Parathyroid adenoma (tissue), 2 donors: ENCODE results near the gene LIN37.

Experiments used
- H2AFZ ChIP-seq: fragments of 300-600 bp; sonication (generic); one replicate; pipeline ENCODE4 v1.7.0; 2017; ENCODE audit warnings: antibody characterized with exemption, mild to moderate bottlenecking
- H3K27ac ChIP-seq: fragments of 300-600 bp; sonication (generic); one replicate; pipeline ENCODE4 v1.7.0; 2017
- H3K27me3 ChIP-seq: fragments of 300-600 bp; sonication (generic); one replicate; pipeline ENCODE4 v1.7.0; 2017; ENCODE audit warnings: low read length; ENCODE audit not compliant: control insufficient read depth, insufficient read depth
- H3K36me3 ChIP-seq: fragments of 300-600 bp; sonication (generic); one replicate; pipeline ENCODE4 v1.7.0; 2017; ENCODE audit warnings: low read length; ENCODE audit not compliant: control insufficient read depth, insufficient read depth
- H3K4me1 ChIP-seq: fragments of 300-600 bp; sonication (generic); one replicate; pipeline ENCODE4 v1.7.0; 2017; ENCODE audit warnings: control low read depth
- H3K4me2 ChIP-seq: fragments of 300-600 bp; sonication (generic); one replicate; pipeline ENCODE4 v1.7.0; 2017; ENCODE audit warnings: low read length
- H3K4me3 ChIP-seq: fragments of 300-600 bp; sonication (generic); one replicate; pipeline ENCODE4 v1.7.0; 2017; ENCODE audit warnings: low read depth, low read length
- H3K79me2 ChIP-seq: fragments of 300-600 bp; sonication (generic); one replicate; pipeline ENCODE4 v1.7.0; 2017; ENCODE audit warnings: control low read depth
- H3K9ac ChIP-seq: fragments of 300-600 bp; sonication (generic); one replicate; pipeline ENCODE4 v1.7.0; 2017; ENCODE audit warnings: mild to moderate bottlenecking
- H3K9me3 ChIP-seq: fragments of 300-600 bp; sonication (generic); one replicate; pipeline ENCODE4 v1.7.0; 2017; ENCODE audit warnings: low read length; ENCODE audit not compliant: control insufficient read depth
- TF ChIP-seq, protein P1 (sequence below): fragments of 300-600 bp; sonication (generic); IDR thresholded peaks from one replicate; pipeline ENCODE4 v1.7.0; 2017; ENCODE audit warnings: antibody characterized with exemption, mild to moderate bottlenecking
- donor health status: primary hyperparathyroidism.

The LIN37 gene

DNA sequence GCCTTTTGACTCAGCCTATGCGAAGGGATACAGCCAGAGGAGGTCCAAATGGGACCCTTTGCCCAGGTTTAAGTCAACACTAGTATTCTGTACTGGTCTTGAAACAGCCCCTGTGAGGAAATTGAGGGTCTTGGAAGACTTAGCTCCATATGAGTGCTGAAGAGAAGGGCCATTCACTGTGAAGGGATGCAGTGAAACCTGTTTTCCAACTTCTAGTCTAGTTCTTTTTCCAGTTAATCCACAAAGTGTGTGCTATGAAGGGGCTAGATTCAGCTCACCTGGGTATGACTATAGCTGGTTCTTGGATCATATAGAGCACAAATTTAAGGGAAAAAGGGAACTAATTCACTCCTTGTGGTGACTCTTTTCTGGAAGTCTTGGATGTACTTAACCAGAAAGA lies 40.0 kb upstream of the LIN37 start:
- no peaks in the 10 kb centered on the region for H3K36me3 ChIP-seq

DNA sequence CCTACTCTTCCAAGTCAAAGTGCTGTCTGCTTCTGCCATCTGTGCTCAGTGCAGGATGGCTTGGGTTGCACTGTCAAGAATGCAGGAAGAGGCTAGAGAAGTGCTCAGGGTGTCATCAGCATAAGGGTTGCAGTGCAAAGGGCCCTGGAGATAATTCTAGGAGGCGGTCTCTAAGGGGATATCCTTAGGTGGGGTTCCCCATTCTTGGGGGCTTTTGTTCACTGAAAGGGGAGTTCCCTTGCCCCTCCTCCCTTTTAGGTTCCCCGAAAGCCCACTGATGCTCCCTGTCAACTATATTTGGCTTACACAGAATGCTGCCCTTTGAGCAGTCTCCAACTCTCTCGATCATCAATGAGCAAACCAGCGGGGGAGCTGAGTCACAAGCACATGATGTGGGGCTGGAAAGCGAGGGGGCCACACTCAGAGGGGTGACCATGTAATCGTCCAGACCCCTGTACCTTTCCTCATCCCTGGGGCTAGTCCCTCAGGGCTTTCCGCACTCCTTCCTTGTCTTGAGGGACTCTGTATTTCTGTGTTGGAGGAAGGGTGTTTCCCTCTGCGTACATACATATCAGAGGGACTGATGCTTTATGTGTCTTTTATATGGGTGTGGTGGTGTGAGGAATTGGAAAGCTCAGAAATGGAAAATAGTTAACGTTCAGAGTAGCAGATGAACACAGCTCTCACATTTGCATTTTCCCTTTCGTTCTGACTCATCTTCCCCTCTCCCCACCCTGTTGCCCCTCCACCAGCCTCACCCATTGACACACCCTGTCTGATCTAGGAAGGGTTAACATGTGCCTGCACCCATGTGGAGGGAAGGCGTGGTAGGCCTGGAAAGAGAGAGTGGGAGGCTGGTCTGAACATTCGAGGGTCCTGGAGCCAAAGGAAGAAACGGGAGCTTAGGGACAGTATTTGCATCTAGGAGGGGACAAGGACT lies 37.3 kb upstream of the LIN37 start:
- Histone ChIP-seq H3K4me3 (no peak overlapping the region), H3K4me1 (peaks cover 6% of the 10 kb centered on the region), H3K9me3 (no peaks in the 10 kb centered on the region), H3K27ac (no peak overlapping the region), H3K9ac (no peak overlapping the region), H3K36me3 (no peaks in the 10 kb centered on the region), H3K4me2 (no peak overlapping the region), H2AFZ (no peak overlapping the region), H3K79me2 (no peaks in the 10 kb centered on the region), H3K27me3 (no peaks in the 10 kb centered on the region)
- TF ChIP-seq, protein P1, sequence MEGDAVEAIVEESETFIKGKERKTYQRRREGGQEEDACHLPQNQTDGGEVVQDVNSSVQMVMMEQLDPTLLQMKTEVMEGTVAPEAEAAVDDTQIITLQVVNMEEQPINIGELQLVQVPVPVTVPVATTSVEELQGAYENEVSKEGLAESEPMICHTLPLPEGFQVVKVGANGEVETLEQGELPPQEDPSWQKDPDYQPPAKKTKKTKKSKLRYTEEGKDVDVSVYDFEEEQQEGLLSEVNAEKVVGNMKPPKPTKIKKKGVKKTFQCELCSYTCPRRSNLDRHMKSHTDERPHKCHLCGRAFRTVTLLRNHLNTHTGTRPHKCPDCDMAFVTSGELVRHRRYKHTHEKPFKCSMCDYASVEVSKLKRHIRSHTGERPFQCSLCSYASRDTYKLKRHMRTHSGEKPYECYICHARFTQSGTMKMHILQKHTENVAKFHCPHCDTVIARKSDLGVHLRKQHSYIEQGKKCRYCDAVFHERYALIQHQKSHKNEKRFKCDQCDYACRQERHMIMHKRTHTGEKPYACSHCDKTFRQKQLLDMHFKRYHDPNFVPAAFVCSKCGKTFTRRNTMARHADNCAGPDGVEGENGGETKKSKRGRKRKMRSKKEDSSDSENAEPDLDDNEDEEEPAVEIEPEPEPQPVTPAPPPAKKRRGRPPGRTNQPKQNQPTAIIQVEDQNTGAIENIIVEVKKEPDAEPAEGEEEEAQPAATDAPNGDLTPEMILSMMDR, result no peak

More for the DNA sequence above, 40.0 kb upstream of the LIN37 start:
- H3K4me2 ChIP-seq, result no peak overlapping the region
- no peaks in the 10 kb centered on the region for H3K4me1 ChIP-seq
- H3K27ac ChIP-seq, result no peak overlapping the region
- no peak overlapping the region for H2AFZ ChIP-seq
- TF ChIP-seq, protein P1, result no peak
- H3K79me2 ChIP-seq, result no peaks in the 10 kb centered on the region
- H3K9ac ChIP-seq, result no peak overlapping the region
- H3K9me3 ChIP-seq, result no peaks in the 10 kb centered on the region
- H3K4me3 ChIP-seq, result no peak overlapping the region
- no peaks in the 10 kb centered on the region for H3K27me3 ChIP-seq

DNA sequence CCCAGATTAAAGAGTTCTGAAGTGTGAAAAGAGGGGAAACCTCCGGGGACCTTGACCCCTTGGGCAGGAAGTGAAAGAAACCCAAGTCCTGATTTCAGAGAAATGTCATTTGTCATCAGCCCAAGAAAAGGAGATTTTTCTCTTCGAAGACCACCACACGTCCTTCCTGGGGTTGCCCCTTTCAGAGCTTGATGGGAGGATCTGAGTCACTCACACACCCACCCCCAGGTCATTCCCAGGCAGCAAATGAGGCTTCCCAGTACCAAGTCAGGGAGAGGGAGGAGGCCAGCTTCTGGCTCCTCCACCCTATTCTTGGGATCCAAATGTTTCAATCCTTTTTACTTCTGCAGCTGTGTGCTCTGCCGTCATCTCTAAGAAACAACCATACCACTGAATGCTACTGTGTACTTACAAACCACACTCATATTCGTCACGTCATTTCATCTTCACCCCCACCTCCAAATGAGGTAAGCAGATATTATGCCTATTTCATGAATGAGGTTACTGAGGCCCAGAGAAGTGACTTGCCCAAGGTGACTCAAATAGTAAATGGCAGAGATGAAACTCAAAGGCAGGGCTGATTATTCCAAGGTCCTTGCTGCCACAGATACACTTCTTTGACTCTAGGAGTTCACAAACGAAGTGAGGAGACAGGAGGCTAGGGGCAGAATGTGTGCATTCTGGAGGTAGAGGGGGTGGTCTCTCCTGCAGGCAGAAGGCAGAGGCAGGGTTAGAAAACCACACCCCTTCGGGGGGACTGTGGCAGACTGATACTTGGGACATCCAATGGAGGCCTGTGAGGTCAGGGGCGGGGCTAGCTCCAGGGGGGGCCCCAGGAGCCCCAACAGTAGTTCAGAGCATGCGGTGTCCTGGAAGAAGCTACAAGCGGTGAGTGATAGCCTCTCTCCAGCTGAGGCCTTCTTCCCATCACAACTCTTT lies 35.5 kb upstream of the LIN37 start:
- H2AFZ ChIP-seq, result no peak overlapping the region

DNA sequence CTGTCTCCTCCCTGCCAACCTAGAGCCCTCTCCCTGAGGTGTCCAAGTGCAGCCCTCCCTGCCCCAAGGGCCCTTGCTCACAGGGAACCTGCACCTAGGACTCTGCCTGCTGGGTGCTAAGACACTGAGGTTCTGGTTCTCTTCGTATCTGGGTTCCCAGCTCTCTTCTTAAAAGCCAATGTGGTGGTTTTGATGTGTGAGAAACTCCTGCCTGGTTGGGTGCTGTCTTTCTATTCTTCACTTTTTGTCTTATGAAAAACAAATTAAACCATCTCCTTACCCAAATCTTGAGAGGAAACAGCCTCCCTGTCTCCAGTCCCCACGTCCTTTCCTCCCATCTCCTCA lies 34.9 kb upstream of the LIN37 start:
- Histone ChIP-seq H3K9me3 (no peaks in the 10 kb centered on the region), H3K36me3 (no peaks in the 10 kb centered on the region), H3K27me3 (no peaks in the 10 kb centered on the region), H3K4me2 (no peak overlapping the region), H2AFZ (no peak overlapping the region), H3K79me2 (no peaks in the 10 kb centered on the region), H3K4me3 (no peak overlapping the region), H3K27ac (no peak overlapping the region), H3K9ac (no peak overlapping the region), H3K4me1 (peaks cover 7% of the 10 kb centered on the region)
- TF ChIP-seq, protein P1, result no peak

More for the DNA sequence above, 35.5 kb upstream of the LIN37 start:
- TF ChIP-seq, protein P1, result no peak
- Histone ChIP-seq H3K79me2 (no peaks in the 10 kb centered on the region), H3K4me2 (no peak overlapping the region), H3K27ac (no peak overlapping the region), H3K4me3 (no peak overlapping the region), H3K9me3 (no peaks in the 10 kb centered on the region), H3K4me1 (peaks cover 7% of the 10 kb centered on the region), H3K9ac (no peak overlapping the region), H3K27me3 (no peaks in the 10 kb centered on the region), H3K36me3 (no peaks in the 10 kb centered on the region)
